Measurements from ENCODE around the gene CALN1.

- TF ChIP-seq NFYB (IDR thresholded peaks at IDR 0.05; ENCODE audit: extremely low read depth, insufficient read length), result no peak
- no peak for TF ChIP-seq ZNF124 (CRISPR knock-in tag; IDR thresholded peaks at IDR 0.05)
- no peak for TF ChIP-seq TOE1 (IDR thresholded peaks at IDR 0.05; ENCODE audit: borderline replicate concordance)
- no peak for TF ChIP-seq TOE1 (CRISPR knock-in tag; IDR thresholded peaks at IDR 0.05; ENCODE audit: borderline replicate concordance, low read depth)
- TF ChIP-seq NRF1 (conservative IDR thresholded peaks at IDR 0.05 in 1 of 2, IDR thresholded peaks at IDR 0.05 in 1 of 2), result no peak
- TF ChIP-seq RERE (CRISPR knock-in tag; IDR thresholded peaks at IDR 0.05; ENCODE audit: borderline replicate concordance), result no peak
- no peak for TF ChIP-seq CHD4 (IDR thresholded peaks at IDR 0.05; ENCODE audit: insufficient read depth, insufficient replicate concordance, low read depth, low read length, poor library complexity, severe bottlenecking)
- TF ChIP-seq NEUROD1 (IDR thresholded peaks at IDR 0.05; ENCODE audit: borderline replicate concordance, low read depth, low read length, partially characterized antibody), result no peak
- TF ChIP-seq U2AF2 (optimal IDR thresholded peaks at IDR 0.05; ENCODE audit: low read depth, low read length), result no peak
- TF ChIP-seq CTCF (IDR thresholded peaks at IDR 0.05 in 2 of 3, conservative IDR thresholded peaks at IDR 0.05 in 1 of 3; ENCODE audit: insufficient read depth in 2 of 3, low read depth in 1 of 3, low read length in 3 of 3), result no peak
- no peak for TF ChIP-seq MAX (CRISPR knock-in tag; IDR thresholded peaks at IDR 0.05)
- no peak for TF ChIP-seq ZNF431 (CRISPR knock-in tag; IDR thresholded peaks at IDR 0.05)
- no peak for TF ChIP-seq SMC3 (conservative IDR thresholded peaks at IDR 0.05; ENCODE audit: insufficient read depth, low read depth, low read length)
- no peak for TF ChIP-seq POLR2G (IDR thresholded peaks at IDR 0.05; ENCODE audit: low read depth, low read length)
- no peak for TF ChIP-seq EHMT2 (IDR thresholded peaks at IDR 0.05)
Measured at GRCh38 chr7:72416846-72417245, 4.7 kb upstream of the CALN1 start.
